ENCODE measurements around the gene RSPH1. TPM values are rescaled to one million over a fixed set of nuclear protein-coding genes. Genes with fewer than 3 reads are reported as not detected.

RSPH1 gene
- total RNA-seq, 1 experiment from 2014 or later, result 0.31 TPM

DNA sequence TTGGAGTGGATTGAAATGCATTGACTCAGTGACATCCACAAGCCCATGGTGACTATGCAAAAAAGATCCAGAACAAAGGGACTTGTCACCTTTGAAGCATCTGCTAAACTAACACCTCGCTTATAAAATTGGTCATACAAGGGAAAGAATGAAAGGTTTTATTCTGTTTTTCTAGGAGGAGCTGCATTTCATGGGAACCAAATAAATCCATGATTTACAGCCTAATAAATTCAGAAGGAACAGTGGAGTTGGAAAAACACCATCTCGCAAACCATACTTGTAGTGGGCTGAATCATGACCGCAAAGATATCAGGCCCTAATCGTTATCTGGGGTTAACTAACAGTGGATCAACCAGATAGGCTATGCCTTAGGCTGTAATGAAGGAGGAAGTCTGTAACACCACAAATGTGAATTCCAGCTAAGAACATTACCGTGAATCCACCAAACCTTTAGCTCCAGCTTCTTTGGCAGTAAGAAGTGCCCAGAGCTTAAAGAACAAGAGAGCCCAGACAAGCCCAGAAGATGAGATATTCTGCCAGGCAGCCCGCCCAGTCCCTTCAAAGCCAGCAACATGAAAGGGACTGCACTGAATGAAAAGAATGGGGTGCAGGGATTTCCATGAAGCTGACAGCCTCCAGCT, 27.4 kb downstream of the RSPH1 start:
- H3K4me3 Mint-ChIP-seq, result no peak overlapping the region
- no peak overlapping the region for H3K56ac ChIP-seq (ENCODE audit: insufficient read length, low read depth, low read length)
- H3K27ac ChIP-seq (ENCODE audit: insufficient read length, low read depth, low read length), result no peak overlapping the region

More for the DNA sequence above, 27.4 kb downstream of the RSPH1 start:
- H3K9ac ChIP-seq (ENCODE audit: extremely low read depth, insufficient read length, low read length), result no peak overlapping the region
- DNase-seq, result no peak
- Mint-ChIP-seq H3K9me3 (no peaks in the 10 kb centered on the region), H3K27ac (no peak overlapping the region; a peak in 1 of 7 replicates), H3K4me1 (peaks cover 31 to 34% of the 10 kb centered on the region in 2 experiments), H3K36me3 (ENCODE audit: insufficient read depth in 1 of 3, low read depth in 3 of 3) (no peaks in the 10 kb centered on the region; a peak in 1 of 7 replicates), H3K27me3 (ENCODE audit: low read depth) (peaks cover 2% of the 10 kb centered on the region; the same call in 1 of the 2 replicates)
- H2BK5ac ChIP-seq (ENCODE audit: insufficient read length, low read length), result no peak overlapping the region
- no peak overlapping the region for H3K4ac ChIP-seq (ENCODE audit: low read depth, low read length)
- H2BK20ac ChIP-seq (ENCODE audit: low read depth, low read length, poor library complexity, severe bottlenecking), result no peak overlapping the region
- no peak overlapping the region for H3K23ac ChIP-seq (ENCODE audit: insufficient read length, low read depth, low read length)
- no peak overlapping the region for H4K8ac ChIP-seq (replicated peaks; ENCODE audit: insufficient read length, low read depth, low read length)
- H3K79me1 ChIP-seq (ENCODE audit: insufficient read depth, low read depth, low read length, poor library complexity, severe bottlenecking), result no peaks in the 10 kb centered on the region
- H3K79me2 ChIP-seq (ENCODE audit: insufficient read depth, low read length), result no peaks in the 10 kb centered on the region
- no peak overlapping the region for H4K5ac ChIP-seq (ENCODE audit: insufficient read length, low read depth, low read length)
- no CpG with 5 or more reads among the region's 6 CpGs for WGBS (ENCODE audit: extremely low coverage, insufficient read length, low lambda C conversion rate)
- H3K4me2 ChIP-seq (ENCODE audit: insufficient read depth, insufficient read length, low read length), result no peak overlapping the region
- H2BK15ac ChIP-seq (ENCODE audit: low read depth, low read length), result no peak overlapping the region
- H3K9me3 ChIP-seq (ENCODE audit: control insufficient read depth, low read depth, low read length), result no peaks in the 10 kb centered on the region
- H3K4me1 ChIP-seq (ENCODE audit: insufficient read depth, low read length), result peaks cover 11% of the 10 kb centered on the region; the same call in 1 of the 2 replicates
- H3K18ac ChIP-seq (ENCODE audit: insufficient read length, low read depth, low read length), result peak overlapping the region; percentile 35
- no peak overlapping the region for H2BK12ac ChIP-seq (ENCODE audit: insufficient read length, low read depth, low read length)
- H4K91ac ChIP-seq (ENCODE audit: insufficient read length, low read depth, low read length), result no peak overlapping the region
- H2AFZ ChIP-seq (ENCODE audit: low read length), result no peak overlapping the region
- no peak overlapping the region for H3T11ph ChIP-seq (ENCODE audit: low read length)
- no peak overlapping the region for H3K14ac ChIP-seq (ENCODE audit: insufficient read depth, low read length)
- H2BK120ac ChIP-seq (ENCODE audit: low read depth, low read length, poor library complexity, severe bottlenecking), result no peak overlapping the region
- H2AK5ac ChIP-seq (ENCODE audit: insufficient read length, low read length), result no peak overlapping the region
- no peaks in the 10 kb centered on the region for H3K27me3 ChIP-seq (ENCODE audit: insufficient read depth, low read length)
- H3K23me2 ChIP-seq (ENCODE audit: insufficient read length, low read depth, low read length, poor library complexity, severe bottlenecking), result no peaks in the 10 kb centered on the region
- H4K20me1 ChIP-seq (ENCODE audit: control insufficient read depth, insufficient read depth, insufficient read length), result no peaks in the 10 kb centered on the region
- no peak for TF ChIP-seq CTCF (conservative IDR thresholded peaks at IDR 0.05)

Data from H9 (cell line).